GM23338 (cell line): ENCODE results near the gene ME2. TPM values are rescaled to one million over a fixed set of nuclear protein-coding genes. Genes with fewer than 3 reads are reported as not detected.

ENCODE experiments used
- ATAC-seq: fragments of 200-7000 bp; cut with Tn5 transposase; 3 replicates; pipeline ENCODE4 v1.9.1; 2020
- DNase-seq: peaks from one replicate; pipeline ENCODE4 v3.0.0-alpha.2; 2015; ENCODE audit warnings: low spot score
- H2AFZ ChIP-seq: fragments of 200-600 bp; sonication (generic); 2 replicates; pipeline ENCODE4 v1.8.0; 2016; ENCODE audit warnings: antibody characterized with exemption, mild to moderate bottlenecking, moderate library complexity
- H3F3A ChIP-seq: fragments of 200-600 bp; sonication (generic); replicated peaks from 2 replicates; pipeline ENCODE4 v1.8.0; 2017; ENCODE audit warnings: antibody characterized with exemption, mixed run types, low read depth
- H3K27ac ChIP-seq: fragments of 200-600 bp; sonication (generic); 2 replicates; pipeline ENCODE4 v1.6.1; 2016; ENCODE audit warnings: low read depth
- H3K27me3 ChIP-seq: fragments of 200-600 bp; sonication (generic); 2 replicates; pipeline ENCODE4 v1.8.0; 2016; ENCODE audit warnings: mild to moderate bottlenecking, mixed run types, moderate library complexity; ENCODE audit not compliant: insufficient read depth
- H3K36me3 ChIP-seq: fragments of 200-600 bp; sonication (generic); 2 replicates; pipeline ENCODE4 v1.8.0; 2016; ENCODE audit warnings: mild to moderate bottlenecking; ENCODE audit not compliant: insufficient read depth
- H3K4me1 ChIP-seq: fragments of 200-600 bp; sonication (generic); 2 replicates; pipeline ENCODE4 v1.8.0; 2016; ENCODE audit warnings: mild to moderate bottlenecking, moderate library complexity; ENCODE audit not compliant: insufficient read depth
- H3K4me2 ChIP-seq: fragments of 200-600 bp; sonication (generic); 2 replicates; pipeline ENCODE4 v1.7.1; 2017; ENCODE audit warnings: mixed run types
- H3K4me3 ChIP-seq: fragments of 200-600 bp; sonication (generic); 2 replicates; pipeline ENCODE4 v1.6.1; 2016; ENCODE audit warnings: mixed run types
- H3K79me2 ChIP-seq: fragments of 200-600 bp; sonication (generic); replicated peaks from 2 replicates; pipeline ENCODE4 v1.8.0; 2017; ENCODE audit warnings: mild to moderate bottlenecking; ENCODE audit not compliant: insufficient read depth
- H3K9me2 ChIP-seq: fragments of 200-600 bp; sonication (generic); 2 replicates; pipeline ENCODE4 v1.8.0; 2017; ENCODE audit not compliant: insufficient read depth
- H4K20me1 ChIP-seq: fragments of 200-600 bp; sonication (generic); replicated peaks from 2 replicates; pipeline ENCODE4 v1.8.0; 2017; ENCODE audit warnings: mild to moderate bottlenecking; ENCODE audit not compliant: insufficient read depth
- H3K27ac Mint-ChIP-seq: 2 replicates; pipeline ENCODE4 v1.8.0; 2020; ENCODE audit warnings: inconsistent platforms, mild to moderate bottlenecking, moderate library complexity, mixed read lengths
- H3K27me3 Mint-ChIP-seq: 3 replicates; pipeline ENCODE4 v1.8.0; 2022; ENCODE audit warnings: low read depth, mild to moderate bottlenecking, moderate library complexity, mixed read lengths, inconsistent platforms; ENCODE audit not compliant: insufficient read depth, poor library complexity
- H3K36me3 Mint-ChIP-seq: 3 replicates; pipeline ENCODE4 v1.8.0; 2021; ENCODE audit warnings: low read depth, mild to moderate bottlenecking, inconsistent platforms, moderate library complexity, mixed read lengths
- H3K4me1 Mint-ChIP-seq: 3 replicates; pipeline ENCODE4 v1.8.0; 2020; ENCODE audit warnings: mild to moderate bottlenecking, inconsistent platforms, mixed read lengths
- H3K4me3 Mint-ChIP-seq: 3 replicates; pipeline ENCODE4 v1.8.0; 2021; ENCODE audit warnings: moderate library complexity, mild to moderate bottlenecking, inconsistent platforms, mixed read lengths
- H3K9me3 Mint-ChIP-seq: 3 replicates; pipeline ENCODE4 v1.8.0; 2020; ENCODE audit warnings: moderate library complexity, mild to moderate bottlenecking, inconsistent platforms, mixed read lengths
- CREB1 ChIP-seq: fragments of 250-450 bp; sonication (Bioruptor Pico); IDR thresholded peaks from 2 replicates; pipeline ENCODE4 v1.5.0; 2020; ENCODE audit warnings: low read depth, mild to moderate bottlenecking, moderate library complexity
- CTCF ChIP-seq, 2 experiments: fragments of 200-600 bp in 1 of 2; sonication (generic) in 1 of 2; conservative IDR thresholded peaks; 2 replicates each; pipeline versions ENCODE4 v1.5.1 to v1.6.1; 2016 to 2017; ENCODE audit warnings: antibody characterized with exemption in 2 of 2, low read depth in 2 of 2, mild to moderate bottlenecking in 2 of 2, moderate library complexity in 1 of 2
- ETS1 ChIP-seq: IDR thresholded peaks from 2 replicates; pipeline ENCODE4 v1.6.1; 2016; ENCODE audit warnings: antibody characterized with exemption
- EZH2 ChIP-seq: fragments of 200-600 bp; sonication (generic); IDR thresholded peaks from one replicate; pipeline ENCODE4 v1.8.0; 2017; ENCODE audit warnings: antibody characterized with exemption, mild to moderate bottlenecking, low read depth; ENCODE audit not compliant: unreplicated experiment
- EZH2phosphoT487 ChIP-seq: fragments of 200-600 bp; sonication (generic); IDR thresholded peaks from one replicate; pipeline ENCODE4 v1.8.1; 2018; ENCODE audit warnings: antibody characterized with exemption; ENCODE audit not compliant: unreplicated experiment
- JUNB ChIP-seq: IDR thresholded peaks from one replicate; pipeline ENCODE4 v1.6.1; 2016; ENCODE audit warnings: antibody characterized with exemption; ENCODE audit not compliant: unreplicated experiment
- NANOG ChIP-seq: IDR thresholded peaks from 2 replicates; pipeline ENCODE4 v1.6.1; 2016; ENCODE audit warnings: antibody characterized with exemption, borderline replicate concordance
- POLR2AphosphoS5 ChIP-seq: IDR thresholded peaks from 2 replicates; pipeline ENCODE4 v1.6.1; 2016; ENCODE audit warnings: antibody characterized with exemption, low read depth
- REST ChIP-seq: IDR thresholded peaks from one replicate; pipeline ENCODE4 v1.6.1; 2018; ENCODE audit warnings: antibody characterized with exemption; ENCODE audit not compliant: unreplicated experiment
- STAT1 ChIP-seq: IDR thresholded peaks from one replicate; pipeline ENCODE4 v1.6.1; 2016; ENCODE audit warnings: antibody characterized with exemption; ENCODE audit not compliant: unreplicated experiment
- ZNF114 ChIP-seq: fragments of 250-450 bp; sonication (Bioruptor Pico); IDR thresholded peaks from 2 replicates; pipeline ENCODE4 v1.5.0; 2020; ENCODE audit warnings: mild to moderate bottlenecking, moderate library complexity
- ZNF331 ChIP-seq: fragments of 250-450 bp; sonication (Bioruptor Pico); IDR thresholded peaks from 2 replicates; pipeline ENCODE4 v1.5.0; 2020; ENCODE audit warnings: low read depth, mild to moderate bottlenecking, moderate library complexity
- ZNF462 ChIP-seq: fragments of 250-450 bp; sonication (Bioruptor Pico); IDR thresholded peaks from 2 replicates; pipeline ENCODE4 v1.5.0; 2020; ENCODE audit warnings: mild to moderate bottlenecking, moderate library complexity
- polyA plus RNA-seq: library from polyadenylated mRNA; unstranded; fragments of >200 nt; fragmentation: Nextera tagmentation; extraction: Ambion mirVana; gene quantifications from 2 replicates; pipeline ENCODE4 v1.2.1, GENCODE V29; 2016
- total RNA-seq: library from RNA; depleted of rRNA; stranded (reverse); fragments of >200 nt; shearing (Covaris generic); gene quantifications from 2 replicates; pipeline ENCODE4 v1.2.3, GENCODE V29; 2014

The ME2 gene
- total and polyA plus RNA-seq, 2 experiments from 2014 or later = 61.0 to 102 TPM

- H3K27ac ChIP-seq = no peak overlapping the region
- no peak overlapping the region for H3K4me3 Mint-ChIP-seq
- peaks cover 7% of the 10 kb centered on the region; the same call in 1 of the 2 replicates for H3K36me3 ChIP-seq
- H4K20me1 ChIP-seq = no peaks in the 10 kb centered on the region
- no peak for ATAC-seq
- H3K9me2 ChIP-seq = no peaks in the 10 kb centered on the region
- H3K4me3 ChIP-seq = no peak overlapping the region
- no peaks in the 10 kb centered on the region for H3K79me2 ChIP-seq
- no peak overlapping the region for H3K4me2 ChIP-seq
- no peaks in the 10 kb centered on the region for H3K27me3 ChIP-seq
- no peaks in the 10 kb centered on the region for H3K4me1 Mint-ChIP-seq
- H2AFZ ChIP-seq = no peak overlapping the region
- no peaks in the 10 kb centered on the region for H3K9me3 Mint-ChIP-seq
- peaks cover 2% of the 10 kb centered on the region for H3K27me3 Mint-ChIP-seq
- no peaks in the 10 kb centered on the region for H3K4me1 ChIP-seq
- TF ChIP-seq EZH2 (no peak), CREB1 (no peak), NANOG (no peak), ZNF114 (CRISPR knock-in tag) (no peak), CTCF (conservative IDR thresholded peaks at IDR 0.05; ENCODE audit: low read depth in 2 of 2) (no peak), REST (no peak), POLR2AphosphoS5 (no peak), STAT1 (no peak), ZNF331 (CRISPR knock-in tag) (no peak), ZNF462 (no peak), JUNB (no peak), ETS1 (no peak), EZH2phosphoT487 (no peak)
- no peak for DNase-seq
- no peak overlapping the region for H3K27ac Mint-ChIP-seq
- H3K36me3 Mint-ChIP-seq = peaks cover 8% of the 10 kb centered on the region; the same call in 2 of the 3 replicates
- H3F3A ChIP-seq = no peaks in the 10 kb centered on the region
Measured at GRCh38 chr18:50938912-50939311, 60.0 kb downstream of the ME2 start.
